ENCODE data around the gene ABCA9. TPM values are rescaled to one million over a fixed set of nuclear protein-coding genes. Genes with fewer than 3 reads are reported as not detected.
A peak's percentile ranks its signal among the peaks of the same experiment; 100 is the strongest.

Gene ABCA9
- total RNA-seq, 4 donors from 2014 or later, result 5.8 to 23.8 (median 13.9) TPM

GRCh38 chr17:69059458-69060175 is 1.1 kb downstream of the ABCA9 start:
- Histone ChIP-seq H3K4me1 (peaks cover 0 to 16% (median 0%) of the 10 kb centered on the region in 4 donors), H3K27me3 (no peaks in the 10 kb centered on the region), H3K4me3 (no peak overlapping the region), H3K9me3 (no peaks in the 10 kb centered on the region), H3K27ac (peak overlapping the region in 3 of 4 donors; percentile 1 to 33 (median 14)), H3K36me3 (no peaks in the 10 kb centered on the region)
- TF ChIP-seq CTCF (IDR thresholded peaks at IDR 0.05), result no peak
- TF ChIP-seq POLR2AphosphoS5 (IDR thresholded peaks at IDR 0.05), result no peak
- TF ChIP-seq EP300 (IDR thresholded peaks at IDR 0.05; ENCODE audit: low read depth), result no peak
- no peak for TF ChIP-seq POLR2A (IDR thresholded peaks at IDR 0.05)
- WGBS, 2 donors (ENCODE audit: low coverage in 1 of 2), result 63 to 74% methylated on average over 5 to 7 of the region's 7 CpGs
- intact Hi-C loops (cut with DNase I; ENCODE audit: low total_unique reads), result no loop called here
- in situ Hi-C loops (cut with MboI; ENCODE audit: low pct_ligation_motif_present in 1 of 4, low pct_unique_long_range_greater_than_20kb in 1 of 4, low sequenced_read_pairs in 3 of 4), result no loop called here
- no peak for DNase-seq

- TF ChIP-seq POLR2A (IDR thresholded peaks at IDR 0.05) (no peak), EP300 (IDR thresholded peaks at IDR 0.05; ENCODE audit: low read depth) (no peak), CTCF (IDR thresholded peaks at IDR 0.05) (peak in 3 of 5 experiments; percentile 11 to 49 (median 40))
- H3K27me3 ChIP-seq, result no peaks in the 10 kb centered on the region
- in situ Hi-C loops (cut with MboI; ENCODE audit: low pct_ligation_motif_present in 1 of 4, low pct_unique_long_range_greater_than_20kb in 1 of 4, low sequenced_read_pairs in 3 of 4), result no loop called here
- no peak for DNase-seq
- no peak overlapping the region for H3K27ac ChIP-seq
- H3K36me3 ChIP-seq, result no peaks in the 10 kb centered on the region
- WGBS, 2 donors (ENCODE audit: low coverage in 1 of 2), result 83% methylated on average over 1 of the region's 1 CpG; no CpG with 5 or more reads in 1 of the 2 donors
- intact Hi-C loops (cut with DNase I; ENCODE audit: low total_unique reads), result no loop called here
- H3K9me3 ChIP-seq, result no peaks in the 10 kb centered on the region
- H3K4me3 ChIP-seq, result no peak overlapping the region
- peaks cover 0 to 16% (median 0%) of the 10 kb centered on the region in 4 donors for H3K4me1 ChIP-seq
These were observed 2.6 kb downstream of the ABCA9 start for GRCh38 chr17:69058165-69058564.

GRCh38 chr17:69057280-69057679 is 3.4 kb downstream of the ABCA9 start:
- H3K27me3 ChIP-seq, result no peaks in the 10 kb centered on the region
- DNase-seq, result no peak
- TF ChIP-seq POLR2A (IDR thresholded peaks at IDR 0.05), result no peak
- no peak for TF ChIP-seq CTCF (IDR thresholded peaks at IDR 0.05)
- no peak for TF ChIP-seq EP300 (IDR thresholded peaks at IDR 0.05; ENCODE audit: low read depth)
- TF ChIP-seq POLR2AphosphoS5 (IDR thresholded peaks at IDR 0.05), result no peak
- peaks cover 0 to 16% (median 0%) of the 10 kb centered on the region in 4 donors for H3K4me1 ChIP-seq
- no peaks in the 10 kb centered on the region for H3K9me3 ChIP-seq
- no peak overlapping the region for H3K4me3 ChIP-seq
- H3K27ac ChIP-seq, result peak overlapping the region; percentile 1 to 38 (median 14)
- intact Hi-C loops (cut with DNase I; ENCODE audit: low total_unique reads) (no loop called here), in situ Hi-C loops (cut with MboI; ENCODE audit: low pct_ligation_motif_present in 1 of 4, low pct_unique_long_range_greater_than_20kb in 1 of 4, low sequenced_read_pairs in 3 of 4) (no loop called here)
- WGBS, 2 donors (ENCODE audit: low coverage in 1 of 2), result 39 to 43% methylated on average over 1 of the region's 1 CpG
- H3K36me3 ChIP-seq, result no peaks in the 10 kb centered on the region

GRCh38 chr17:69056179-69056823 is 4.4 kb downstream of the ABCA9 start:
- no peak for DNase-seq
- Histone ChIP-seq H3K9me3 (no peaks in the 10 kb centered on the region), H3K4me1 (peaks cover 0 to 14% (median 0%) of the 10 kb centered on the region in 4 donors), H3K27me3 (no peaks in the 10 kb centered on the region), H3K27ac (no peak overlapping the region), H3K4me3 (no peak overlapping the region), H3K36me3 (no peaks in the 10 kb centered on the region)
- TF ChIP-seq CTCF (IDR thresholded peaks at IDR 0.05) (no peak), POLR2A (IDR thresholded peaks at IDR 0.05) (no peak), EP300 (IDR thresholded peaks at IDR 0.05; ENCODE audit: low read depth) (no peak), POLR2AphosphoS5 (IDR thresholded peaks at IDR 0.05) (no peak)
- in situ Hi-C loops (cut with MboI; ENCODE audit: low pct_ligation_motif_present in 1 of 4, low pct_unique_long_range_greater_than_20kb in 1 of 4, low sequenced_read_pairs in 3 of 4), result no loop called here
- intact Hi-C loops (cut with DNase I; ENCODE audit: low total_unique reads), result no loop called here
- 80 to 82% methylated on average over 3 of the region's 3 CpGs for WGBS, 2 donors (ENCODE audit: low coverage in 1 of 2)

Measured in transverse colon (tissue), 4 donors.